GM04504 (cell line): ENCODE data around the gene ZNF555.

Experiments
- DNase-seq: peaks from one replicate; pipeline ENCODE4 v3.0.0-alpha.2; 2012; ENCODE audit warnings: low read depth

ZNF555 gene

GRCh38 chr19:2824129-2824528 lies 17.1 kb upstream of the ZNF555 start:
- no peak for DNase-seq

- DNase-seq = no peak
These were observed 14.3 kb upstream of the ZNF555 start for GRCh38 chr19:2827022-2827421.

GRCh38 chr19:2827840-2828489 lies 13.3 kb upstream of the ZNF555 start:
- DNase-seq = no peak

GRCh38 chr19:2834294-2834871 lies 6.9 kb upstream of the ZNF555 start:
- no peak for DNase-seq

GRCh38 chr19:2837430-2837829 lies 3.8 kb upstream of the ZNF555 start:
- no peak for DNase-seq

- no peak for DNase-seq
These were observed 740 bp downstream of the ZNF555 start for GRCh38 chr19:2841855-2842574.

GRCh38 chr19:2845107-2845506 lies 3.8 kb downstream of the ZNF555 start:
- no peak for DNase-seq

GRCh38 chr19:2846180-2846894 lies 5.1 kb downstream of the ZNF555 start:
- no peak for DNase-seq

GRCh38 chr19:2847507-2847906 lies 6.2 kb downstream of the ZNF555 start:
- DNase-seq = no peak

GRCh38 chr19:2848616-2849015 lies 7.3 kb downstream of the ZNF555 start:
- peak; percentile 35 for DNase-seq

- no peak for DNase-seq
These were observed 9.1 kb downstream of the ZNF555 start for GRCh38 chr19:2850256-2850925.

GRCh38 chr19:2852598-2852997 lies 11.3 kb downstream of the ZNF555 start:
- DNase-seq = no peak

GRCh38 chr19:2853015-2853606 lies 11.8 kb downstream of the ZNF555 start:
- no peak for DNase-seq

- no peak for DNase-seq
These were observed 13.6 kb downstream of the ZNF555 start for GRCh38 chr19:2854849-2855248.

- no peak for DNase-seq
These were observed 15.3 kb downstream of the ZNF555 start for GRCh38 chr19:2856457-2857050.

- DNase-seq = no peak
These were observed 17.6 kb downstream of the ZNF555 start for GRCh38 chr19:2858864-2859263.

- DNase-seq = no peak
These were observed 22.5 kb downstream of the ZNF555 start for GRCh38 chr19:2863816-2864215.

- no peak for DNase-seq
These were observed 24.2 kb downstream of the ZNF555 start for GRCh38 chr19:2865334-2866100.

GRCh38 chr19:2866495-2867024 lies 25.3 kb downstream of the ZNF555 start:
- DNase-seq = no peak
